ENCODE results near the gene FRK.

The FRK gene

GRCh38 chr6:116034327-116034726 is 26.4 kb downstream of the FRK start:
- no peak for DNase-seq

- DNase-seq: no peak
Observed at GRCh38 chr6:116033687-116034303, 26.9 kb downstream of the FRK start.

GRCh38 chr6:116030770-116031169 is 29.9 kb downstream of the FRK start:
- no peak for DNase-seq

GRCh38 chr6:116029535-116029934 is 31.2 kb downstream of the FRK start:
- no peak for DNase-seq

- DNase-seq: no peak
Observed at GRCh38 chr6:116028233-116028632, 32.5 kb downstream of the FRK start.

GRCh38 chr6:116027801-116028200 is 32.9 kb downstream of the FRK start:
- DNase-seq: no peak

- no peak for DNase-seq
Observed at GRCh38 chr6:116025405-116025804, 35.3 kb downstream of the FRK start.

GRCh38 chr6:116022841-116023445 is 37.7 kb downstream of the FRK start:
- no peak for DNase-seq

GRCh38 chr6:116020738-116021137 is 40.0 kb downstream of the FRK start:
- no peak for DNase-seq

- DNase-seq: no peak
Observed at GRCh38 chr6:116019428-116019827, 41.3 kb downstream of the FRK start.

- DNase-seq: no peak
Observed at GRCh38 chr6:116018976-116019375, 41.7 kb downstream of the FRK start.

- DNase-seq: no peak
Observed at GRCh38 chr6:116017546-116018295, 43.0 kb downstream of the FRK start.

GRCh38 chr6:116016846-116017545 is 43.7 kb downstream of the FRK start:
- DNase-seq: no peak

GRCh38 chr6:116015983-116016382 is 44.7 kb downstream of the FRK start:
- no peak for DNase-seq

- no peak for DNase-seq
Observed at GRCh38 chr6:116015561-116015960, 45.1 kb downstream of the FRK start.

GRCh38 chr6:116012951-116013350 is 47.7 kb downstream of the FRK start:
- DNase-seq: no peak

- DNase-seq: no peak
Observed at GRCh38 chr6:116012471-116012949, 48.2 kb downstream of the FRK start.

- peak in 2 of 5 experiments; percentile 10 to 77 for DNase-seq
Observed at GRCh38 chr6:116011520-116011919, 49.2 kb downstream of the FRK start.

GRCh38 chr6:116010790-116011401 is 49.8 kb downstream of the FRK start:
- peak in 3 of 5 experiments; percentile 5 to 51 (median 9) for DNase-seq

GRCh38 chr6:116010386-116010785 is 50.3 kb downstream of the FRK start:
- DNase-seq: no peak

GRCh38 chr6:116008470-116009243 is 52.0 kb downstream of the FRK start:
- no peak for DNase-seq

All from T-helper 2 cell (primary cell).